NAMALWA (cell line): ENCODE measurements around the gene AKT1S1.
A peak's percentile ranks its signal among the peaks of the same experiment; 100 is the strongest.

Experiments used
- DNase-seq: peaks from one replicate; pipeline ENCODE4 v3.0.0-alpha.2; 2015; ENCODE audit warnings: low spot score

The AKT1S1 gene

GRCh38 chr19:49907745-49908446 is 30.7 kb upstream of the AKT1S1 start:
- no peak for DNase-seq

GRCh38 chr19:49906879-49907564 is 29.9 kb upstream of the AKT1S1 start:
- no peak for DNase-seq

GRCh38 chr19:49904136-49904535 is 27.0 kb upstream of the AKT1S1 start:
- DNase-seq: no peak

- peak; percentile 79 for DNase-seq
Observed at GRCh38 chr19:49896863-49897621, 19.9 kb upstream of the AKT1S1 start, which contains the start of gene IL4I1. IL4I1 (minus strand) TSS chr19:49896887; CDS start chr19:49896160, 727 bp downstream.

- no peak for DNase-seq
Observed at GRCh38 chr19:49895566-49896297, 18.6 kb upstream of the AKT1S1 start.

- no peak for DNase-seq
Observed at GRCh38 chr19:49894879-49895565, 17.9 kb upstream of the AKT1S1 start.

GRCh38 chr19:49894011-49894664 is 17.0 kb upstream of the AKT1S1 start:
- no peak for DNase-seq

GRCh38 chr19:49892716-49893115 is 15.6 kb upstream of the AKT1S1 start:
- DNase-seq: no peak

GRCh38 chr19:49891393-49891792 is 14.2 kb upstream of the AKT1S1 start:
- DNase-seq: no peak

- peak; percentile 66 for DNase-seq
Observed at GRCh38 chr19:49890349-49891311, 13.5 kb upstream of the AKT1S1 start.

GRCh38 chr19:49889687-49890348 is 12.7 kb upstream of the AKT1S1 start:
- no peak for DNase-seq

GRCh38 chr19:49889038-49889686 is 12.0 kb upstream of the AKT1S1 start:
- no peak for DNase-seq

GRCh38 chr19:49888510-49888824 is 11.3 kb upstream of the AKT1S1 start:
- DNase-seq: no peak

GRCh38 chr19:49887665-49888509 is 10.7 kb upstream of the AKT1S1 start:
- DNase-seq: no peak

- no peak for DNase-seq
Observed at GRCh38 chr19:49887037-49887664, 10.0 kb upstream of the AKT1S1 start.

- DNase-seq: no peak
Observed at GRCh38 chr19:49884760-49885159, 7.6 kb upstream of the AKT1S1 start.

GRCh38 chr19:49884109-49884508 is 7.0 kb upstream of the AKT1S1 start:
- DNase-seq: no peak

GRCh38 chr19:49883094-49883493 is 5.9 kb upstream of the AKT1S1 start:
- DNase-seq: no peak
